ENCODE measurements around the gene SOX6.

The SOX6 gene

GRCh38 chr11:16380941-16381568 lies 24.7 kb upstream of the SOX6 start:
- TF ChIP-seq SIN3A (IDR thresholded peaks at IDR 0.05; ENCODE audit: borderline replicate concordance, insufficient read depth, low read length) (no peak), POLR2AphosphoS5 (IDR thresholded peaks at IDR 0.05; ENCODE audit: low read depth, low read length) (no peak), FOXP2 (optimal IDR thresholded peaks at IDR 0.05; ENCODE audit: borderline replicate concordance, extremely low read depth, extremely low read length, insufficient read depth) (no peak), TAF1 (IDR thresholded peaks at IDR 0.05; ENCODE audit: borderline replicate concordance, insufficient read depth, low read length) (no peak)
- TF ChIP-seq, protein P1, sequence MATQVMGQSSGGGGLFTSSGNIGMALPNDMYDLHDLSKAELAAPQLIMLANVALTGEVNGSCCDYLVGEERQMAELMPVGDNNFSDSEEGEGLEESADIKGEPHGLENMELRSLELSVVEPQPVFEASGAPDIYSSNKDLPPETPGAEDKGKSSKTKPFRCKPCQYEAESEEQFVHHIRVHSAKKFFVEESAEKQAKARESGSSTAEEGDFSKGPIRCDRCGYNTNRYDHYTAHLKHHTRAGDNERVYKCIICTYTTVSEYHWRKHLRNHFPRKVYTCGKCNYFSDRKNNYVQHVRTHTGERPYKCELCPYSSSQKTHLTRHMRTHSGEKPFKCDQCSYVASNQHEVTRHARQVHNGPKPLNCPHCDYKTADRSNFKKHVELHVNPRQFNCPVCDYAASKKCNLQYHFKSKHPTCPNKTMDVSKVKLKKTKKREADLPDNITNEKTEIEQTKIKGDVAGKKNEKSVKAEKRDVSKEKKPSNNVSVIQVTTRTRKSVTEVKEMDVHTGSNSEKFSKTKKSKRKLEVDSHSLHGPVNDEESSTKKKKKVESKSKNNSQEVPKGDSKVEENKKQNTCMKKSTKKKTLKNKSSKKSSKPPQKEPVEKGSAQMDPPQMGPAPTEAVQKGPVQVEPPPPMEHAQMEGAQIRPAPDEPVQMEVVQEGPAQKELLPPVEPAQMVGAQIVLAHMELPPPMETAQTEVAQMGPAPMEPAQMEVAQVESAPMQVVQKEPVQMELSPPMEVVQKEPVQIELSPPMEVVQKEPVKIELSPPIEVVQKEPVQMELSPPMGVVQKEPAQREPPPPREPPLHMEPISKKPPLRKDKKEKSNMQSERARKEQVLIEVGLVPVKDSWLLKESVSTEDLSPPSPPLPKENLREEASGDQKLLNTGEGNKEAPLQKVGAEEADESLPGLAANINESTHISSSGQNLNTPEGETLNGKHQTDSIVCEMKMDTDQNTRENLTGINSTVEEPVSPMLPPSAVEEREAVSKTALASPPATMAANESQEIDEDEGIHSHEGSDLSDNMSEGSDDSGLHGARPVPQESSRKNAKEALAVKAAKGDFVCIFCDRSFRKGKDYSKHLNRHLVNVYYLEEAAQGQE (IDR thresholded peaks at IDR 0.05; ENCODE audit: insufficient read depth in 1 of 2, low read depth in 2 of 2, low read length in 2 of 2): no peak

DNA sequence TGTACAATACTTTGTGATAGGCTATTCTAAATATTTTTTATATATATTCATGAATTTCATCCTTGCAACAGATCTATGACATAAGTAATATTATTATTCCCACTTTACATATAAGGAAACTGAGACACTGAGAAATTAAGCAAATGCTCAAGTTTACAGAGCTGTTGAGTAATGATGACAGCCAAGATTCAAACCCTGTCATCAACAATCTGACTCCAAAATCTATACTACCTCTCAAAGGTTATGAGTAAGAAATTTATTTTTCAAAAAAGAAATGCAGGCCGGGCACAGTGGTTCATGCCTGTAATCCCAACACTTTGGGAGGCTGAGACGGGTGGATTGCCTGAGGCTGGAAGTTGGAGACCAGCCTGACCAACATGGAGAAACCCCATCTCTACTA lies 22.6 kb upstream of the SOX6 start:
- TF ChIP-seq POLR2AphosphoS5 (IDR thresholded peaks at IDR 0.05; ENCODE audit: low read depth, low read length) (no peak), FOXP2 (optimal IDR thresholded peaks at IDR 0.05; ENCODE audit: borderline replicate concordance, extremely low read depth, extremely low read length, insufficient read depth) (no peak), SIN3A (IDR thresholded peaks at IDR 0.05; ENCODE audit: borderline replicate concordance, insufficient read depth, low read length) (no peak), TAF1 (IDR thresholded peaks at IDR 0.05; ENCODE audit: borderline replicate concordance, insufficient read depth, low read length) (no peak)
- TF ChIP-seq, protein P1 (IDR thresholded peaks at IDR 0.05; ENCODE audit: insufficient read depth in 1 of 2, low read depth in 2 of 2, low read length in 2 of 2): no peak

DNA sequence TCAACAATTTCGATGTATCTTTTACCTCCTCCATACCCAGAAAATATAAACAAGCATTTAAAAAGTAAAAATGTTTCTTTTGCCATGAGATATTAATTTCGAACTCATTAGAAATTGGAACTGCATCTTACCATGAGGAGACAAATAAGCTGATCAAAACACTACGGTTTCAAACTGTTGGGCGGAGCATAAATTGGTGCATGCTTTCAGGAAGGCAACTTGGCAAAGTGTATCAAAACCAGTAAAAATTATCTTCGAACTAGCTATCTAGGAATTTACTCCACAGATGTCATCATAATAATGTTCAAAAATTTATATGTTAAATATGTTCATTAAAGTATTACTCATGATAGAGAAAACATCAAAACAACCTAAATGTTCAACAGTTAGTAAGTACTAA lies 21.4 kb upstream of the SOX6 start:
- TF ChIP-seq POLR2AphosphoS5 (IDR thresholded peaks at IDR 0.05; ENCODE audit: low read depth, low read length) (no peak), TAF1 (IDR thresholded peaks at IDR 0.05; ENCODE audit: borderline replicate concordance, insufficient read depth, low read length) (no peak), SIN3A (IDR thresholded peaks at IDR 0.05; ENCODE audit: borderline replicate concordance, insufficient read depth, low read length) (no peak), FOXP2 (optimal IDR thresholded peaks at IDR 0.05; ENCODE audit: borderline replicate concordance, extremely low read depth, extremely low read length, insufficient read depth) (no peak)
- TF ChIP-seq, protein P1 (IDR thresholded peaks at IDR 0.05; ENCODE audit: insufficient read depth in 1 of 2, low read depth in 2 of 2, low read length in 2 of 2): no peak

DNA sequence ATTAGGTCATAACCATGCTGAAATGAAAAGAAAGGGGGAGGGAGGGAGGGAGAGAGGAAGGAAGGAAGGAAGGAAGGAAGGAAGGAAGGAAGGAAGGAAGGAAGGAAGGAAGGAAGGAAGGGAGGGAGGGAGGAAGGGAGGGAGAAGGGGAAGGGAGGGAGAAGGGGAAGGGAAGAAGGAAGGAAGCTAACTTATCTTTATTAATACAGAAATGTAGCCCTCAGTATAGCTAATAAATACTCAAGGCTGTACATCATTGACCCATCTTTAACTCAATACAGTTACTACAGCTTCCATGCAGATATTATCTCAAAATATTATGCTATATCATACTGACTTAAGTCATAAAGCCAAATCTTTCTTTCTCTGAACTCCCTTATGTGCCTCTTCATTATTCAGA lies 17.4 kb upstream of the SOX6 start:
- TF ChIP-seq SIN3A (IDR thresholded peaks at IDR 0.05; ENCODE audit: borderline replicate concordance, insufficient read depth, low read length) (no peak), POLR2AphosphoS5 (IDR thresholded peaks at IDR 0.05; ENCODE audit: low read depth, low read length) (no peak), FOXP2 (optimal IDR thresholded peaks at IDR 0.05; ENCODE audit: borderline replicate concordance, extremely low read depth, extremely low read length, insufficient read depth) (no peak), TAF1 (IDR thresholded peaks at IDR 0.05; ENCODE audit: borderline replicate concordance, insufficient read depth, low read length) (no peak)
- TF ChIP-seq, protein P1 (IDR thresholded peaks at IDR 0.05; ENCODE audit: insufficient read depth in 1 of 2, low read depth in 2 of 2, low read length in 2 of 2): no peak
